Measurements from ENCODE around the gene GTF2IRD1. TPM values are rescaled to one million over a fixed set of nuclear protein-coding genes. Genes with fewer than 3 reads are reported as not detected.
"Not testable (repeated sequence)": the region's sequence is repeated elsewhere in the genome, so short reads cannot be mapped to it uniquely, and the experiment has no call there.

GTF2IRD1 gene
- total and polyA plus RNA-seq, 5 donors from 2014 or later: 0.16 to 2.4 TPM; not detected in 3

DNA sequence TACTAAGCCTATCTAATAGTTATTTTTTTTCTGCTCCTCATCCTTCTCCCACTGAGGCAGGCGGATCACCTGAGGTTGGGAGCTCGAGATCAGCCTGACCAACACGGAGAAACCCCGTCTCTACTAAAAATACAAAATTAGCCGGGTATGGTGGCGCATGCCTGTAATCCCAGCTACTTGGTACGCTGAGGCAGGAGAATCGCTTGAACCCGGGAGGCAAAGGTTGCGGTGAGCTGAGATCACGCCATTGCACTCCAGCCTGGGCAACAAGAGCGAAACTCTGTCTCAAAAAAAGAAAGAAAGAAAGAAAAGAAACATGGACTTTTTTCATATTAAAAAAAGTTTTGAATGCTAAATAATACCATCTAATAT, 197.4 kb downstream of the GTF2IRD1 start:
- DNase-seq; H3K36me3 Mint-ChIP-seq; H3K27ac ChIP-seq (ENCODE audit: insufficient read depth, low read length, poor library complexity, severe bottlenecking); H3K27me3 Mint-ChIP-seq; H3K27me3 ChIP-seq (ENCODE audit: control insufficient read depth, insufficient read depth, low read length); H3K9me3 Mint-ChIP-seq; H3K36me3 ChIP-seq (ENCODE audit: control insufficient read depth, insufficient read depth, low read length); H3K9me3 ChIP-seq (ENCODE audit: control insufficient read depth in 2 of 2, low read length in 2 of 2); ATAC-seq (ENCODE audit: low read depth in 2 of 2): not testable (repeated sequence)
- peaks cover 13 to 44% (median 22%) of the 10 kb centered on the region in 4 donors for H3K4me1 Mint-ChIP-seq
- peak overlapping the region; percentile 86 to 94 (median 90) for H3K4me3 Mint-ChIP-seq
- H3K4me1 ChIP-seq (ENCODE audit: control insufficient read depth, insufficient read depth, low read length, poor library complexity, severe bottlenecking): peaks cover 21% of the 10 kb centered on the region
- peak overlapping the region in 1 of 3 donors; percentile 92 for H3K27ac Mint-ChIP-seq
- peak overlapping the region; percentile 87 for H3K4me3 ChIP-seq (ENCODE audit: low read depth, low read length)

Other genes starting within 250 kb of the GTF2IRD1 start
- 3.9 TPM for gene LAT2, start 243.9 kb upstream of the GTF2IRD1 start, total RNA-seq
- gene LAT2, start 243.9 kb upstream of the GTF2IRD1 start, polyA plus RNA-seq: 1 to 10 TPM; 2.2 to 6.3 (median 3.1) TPM
- gene RFC2, start 199.5 kb upstream of the GTF2IRD1 start, total RNA-seq: 15.8 TPM
- gene RFC2, start 199.5 kb upstream of the GTF2IRD1 start, polyA plus RNA-seq: 10 to 100 TPM; 26.4 to 33.8 (median 27.5) TPM
- gene CLIP2, start 164.5 kb upstream of the GTF2IRD1 start, total RNA-seq: 2.9 TPM
- gene CLIP2, start 164.5 kb upstream of the GTF2IRD1 start, polyA plus RNA-seq: under 1 TPM; 0.09 to 0.38 (median 0.21) TPM
- 125 TPM for gene GTF2I, start 203.8 kb downstream of the GTF2IRD1 start, total RNA-seq
- gene GTF2I, start 203.8 kb downstream of the GTF2IRD1 start, polyA plus RNA-seq: 10 to 100 TPM; 37.7 to 47.6 (median 40.6) TPM

Data from CD4-positive, CD25-positive, alpha-beta regulatory T cell (primary cell).